Calu3 (cell line): Measurements from ENCODE around the gene OTUD4. TPM values are rescaled to one million over a fixed set of nuclear protein-coding genes. Genes with fewer than 3 reads are reported as not detected.

Experiments
- BruUV-seq: library from RNA; stranded (reverse); fragments of 400-500 nt; replicated peaks from 2 replicates; lab custom pipeline; 2021; lab: Mats Ljungman, UMichigan
- CTCF ChIA-PET: fragments of 300-600 bp; sonication (Branson Sonifier 250); formaldehyde crosslinking; loops from one replicate; lab custom pipeline; 2022; ENCODE audit warnings: antibody characterized with exemption; lab: Charles Lee
- DNase-seq: peaks from one replicate; pipeline ENCODE4 v3.0.0; 2022
- H3K27ac Mint-ChIP-seq: one replicate; pipeline ENCODE4 v1.8.0; 2022; ENCODE audit warnings: mixed read lengths; ENCODE audit not compliant: unreplicated experiment
- H3K27me3 Mint-ChIP-seq: one replicate; pipeline ENCODE4 v1.8.0; 2022; ENCODE audit warnings: mixed read lengths; ENCODE audit not compliant: unreplicated experiment
- H3K36me3 Mint-ChIP-seq: one replicate; pipeline ENCODE4 v1.8.0; 2022; ENCODE audit warnings: mild to moderate bottlenecking, moderate library complexity, mixed read lengths; ENCODE audit not compliant: insufficient read depth, unreplicated experiment
- H3K4me1 Mint-ChIP-seq: one replicate; pipeline ENCODE4 v1.8.0; 2022; ENCODE audit warnings: mild to moderate bottlenecking, low read depth, mixed read lengths; ENCODE audit not compliant: unreplicated experiment
- H3K4me3 Mint-ChIP-seq: one replicate; pipeline ENCODE4 v1.8.0; 2022; ENCODE audit warnings: mild to moderate bottlenecking, low read depth, moderate library complexity, mixed read lengths; ENCODE audit not compliant: unreplicated experiment
- H3K9me3 Mint-ChIP-seq: one replicate; pipeline ENCODE4 v1.8.0; 2022; ENCODE audit warnings: low read depth, mixed read lengths; ENCODE audit not compliant: unreplicated experiment
- intact Hi-C: fragments of 100-400 bp; cut with micrococcal nuclease; formaldehyde crosslinking; loops from one replicate; pipeline ENCODE4 v1.10.0; 2022; ENCODE audit not compliant: unreplicated experiment
- total RNA-seq: library from RNA; stranded (reverse); gene quantifications from 2 replicates; pipeline ENCODE4 v1.2.3, GENCODE V29; 2022
- TF ChIP-seq, protein P1 (sequence below): fragments of 200-600 bp; IDR thresholded peaks from one replicate; pipeline ENCODE4 v1.8.0; 2022; ENCODE audit warnings: antibody characterized with exemption; ENCODE audit not compliant: unreplicated experiment

Gene OTUD4
- total RNA-seq, 1 experiment from 2014 or later = 32.7 TPM

DNA sequence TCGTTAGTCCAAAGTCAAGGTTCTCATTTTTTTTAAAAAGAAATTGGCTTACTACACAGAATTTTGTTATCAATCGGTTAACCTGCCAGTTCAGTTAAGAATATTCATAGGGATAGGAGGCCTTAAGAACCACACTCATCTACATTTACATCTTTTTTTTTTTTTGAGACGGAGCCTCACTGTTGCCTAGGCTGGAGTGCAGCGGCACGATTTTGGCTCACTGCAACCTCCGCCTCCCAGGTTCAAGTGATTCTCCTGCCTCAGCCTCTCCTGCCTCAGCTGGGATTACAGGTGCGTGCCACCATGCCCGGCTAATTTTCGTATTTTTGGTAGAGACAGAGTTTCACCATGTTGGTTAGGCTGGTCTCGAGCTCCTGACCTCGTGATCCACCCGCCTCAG, 48.5 kb downstream of the OTUD4 start:
- H3K4me1 Mint-ChIP-seq = peaks cover 8% of the 10 kb centered on the region
- CTCF ChIA-PET = no interaction called here

DNA sequence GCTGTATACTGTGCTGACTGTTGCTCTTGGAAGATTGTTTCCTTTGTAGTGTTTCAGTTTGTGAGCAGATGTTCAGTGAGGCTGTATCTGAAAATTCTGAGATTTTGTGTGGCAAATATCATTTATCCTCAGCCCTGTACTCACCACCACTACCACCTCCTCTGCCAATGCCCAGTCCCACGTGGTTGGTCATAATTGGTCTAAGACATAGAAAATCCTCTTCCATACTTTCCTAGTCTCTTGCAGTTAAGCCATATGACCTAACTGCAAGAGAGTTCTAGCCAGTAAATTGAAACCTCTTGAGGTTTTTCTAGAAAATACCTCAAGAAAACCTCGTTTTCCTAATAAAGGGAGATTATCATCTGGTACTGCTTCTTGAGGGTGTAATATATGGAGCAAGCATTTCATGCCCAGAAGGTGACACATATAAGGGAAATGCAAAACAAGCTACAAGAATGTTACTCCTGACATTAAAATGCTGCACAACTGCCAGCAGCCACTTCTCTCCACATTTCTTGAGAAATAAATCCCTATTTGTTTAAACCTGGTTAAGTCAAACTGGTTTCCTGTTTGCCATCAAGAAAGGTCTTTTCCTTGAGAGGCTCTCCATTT, 49.5 kb downstream of the OTUD4 start:
- Mint-ChIP-seq H3K4me3 (no peak overlapping the region), H3K9me3 (no peaks in the 10 kb centered on the region), H3K4me1 (peaks cover 8% of the 10 kb centered on the region), H3K27ac (no peak overlapping the region), H3K27me3 (no peaks in the 10 kb centered on the region), H3K36me3 (peaks cover 26% of the 10 kb centered on the region)
- no TSS peak for BruUV-seq
- intact Hi-C loops = no loop called here
- DNase-seq = no peak
- TF ChIP-seq, protein P1, sequence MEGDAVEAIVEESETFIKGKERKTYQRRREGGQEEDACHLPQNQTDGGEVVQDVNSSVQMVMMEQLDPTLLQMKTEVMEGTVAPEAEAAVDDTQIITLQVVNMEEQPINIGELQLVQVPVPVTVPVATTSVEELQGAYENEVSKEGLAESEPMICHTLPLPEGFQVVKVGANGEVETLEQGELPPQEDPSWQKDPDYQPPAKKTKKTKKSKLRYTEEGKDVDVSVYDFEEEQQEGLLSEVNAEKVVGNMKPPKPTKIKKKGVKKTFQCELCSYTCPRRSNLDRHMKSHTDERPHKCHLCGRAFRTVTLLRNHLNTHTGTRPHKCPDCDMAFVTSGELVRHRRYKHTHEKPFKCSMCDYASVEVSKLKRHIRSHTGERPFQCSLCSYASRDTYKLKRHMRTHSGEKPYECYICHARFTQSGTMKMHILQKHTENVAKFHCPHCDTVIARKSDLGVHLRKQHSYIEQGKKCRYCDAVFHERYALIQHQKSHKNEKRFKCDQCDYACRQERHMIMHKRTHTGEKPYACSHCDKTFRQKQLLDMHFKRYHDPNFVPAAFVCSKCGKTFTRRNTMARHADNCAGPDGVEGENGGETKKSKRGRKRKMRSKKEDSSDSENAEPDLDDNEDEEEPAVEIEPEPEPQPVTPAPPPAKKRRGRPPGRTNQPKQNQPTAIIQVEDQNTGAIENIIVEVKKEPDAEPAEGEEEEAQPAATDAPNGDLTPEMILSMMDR = no peak
- CTCF ChIA-PET = no interaction called here

More for the DNA sequence above, 48.5 kb downstream of the OTUD4 start:
- Mint-ChIP-seq H3K27me3 (no peaks in the 10 kb centered on the region), H3K9me3 (no peaks in the 10 kb centered on the region), H3K36me3 (peaks cover 17% of the 10 kb centered on the region), H3K4me3 (no peak overlapping the region), H3K27ac (no peak overlapping the region)
- TF ChIP-seq, protein P1 = no peak
- BruUV-seq = no TSS peak
- intact Hi-C loops = loop anchor here (2.0 kb wide), 1 partner anchor 13 kb away; no protein-coding TSS in a partner anchor
- DNase-seq = no peak

DNA sequence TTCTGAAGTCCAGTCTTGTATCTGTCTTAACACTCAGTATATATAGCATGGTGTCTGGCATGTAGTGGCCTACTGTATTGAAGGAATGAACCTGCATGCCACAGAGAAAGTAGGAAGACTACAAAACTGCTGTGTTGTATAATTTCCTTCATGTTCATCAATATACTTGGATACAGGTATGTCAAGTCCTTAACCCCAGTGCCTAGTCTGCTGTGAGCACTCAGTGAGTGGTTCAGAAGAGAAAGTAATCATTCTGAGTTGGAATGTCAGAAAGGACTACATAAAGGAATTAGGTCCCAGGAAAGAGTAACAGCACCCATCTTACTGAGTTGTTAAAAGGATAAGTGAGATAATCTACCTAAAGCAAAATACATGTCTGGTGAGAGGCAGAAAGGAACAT, 50.3 kb downstream of the OTUD4 start:
- Mint-ChIP-seq H3K9me3 (no peaks in the 10 kb centered on the region), H3K27me3 (no peaks in the 10 kb centered on the region), H3K4me3 (no peak overlapping the region), H3K27ac (no peak overlapping the region), H3K4me1 (peaks cover 8% of the 10 kb centered on the region), H3K36me3 (peaks cover 27% of the 10 kb centered on the region)
- intact Hi-C loops = no loop called here
- DNase-seq = no peak
- CTCF ChIA-PET = no interaction called here
- TF ChIP-seq, protein P1 = no peak
- no TSS peak for BruUV-seq

DNA sequence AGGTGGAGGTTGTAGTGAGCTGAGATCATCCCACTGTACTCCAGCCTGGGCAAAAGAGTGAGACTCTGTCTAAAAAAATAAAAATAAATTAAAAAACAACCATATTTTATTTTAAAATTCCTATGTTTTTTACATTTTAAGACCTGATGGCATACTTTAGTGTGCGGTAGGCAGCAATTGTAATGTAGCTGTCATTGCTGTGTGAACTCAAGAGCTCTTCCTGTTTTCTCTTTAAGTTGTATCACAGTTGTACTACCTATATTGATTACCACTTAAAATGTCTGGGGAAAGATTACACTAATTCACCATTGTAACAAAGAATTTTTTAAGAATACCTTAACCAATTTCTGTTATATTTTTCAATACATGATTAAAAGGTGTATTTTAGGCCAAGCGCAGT, 55.0 kb downstream of the OTUD4 start:
- H3K36me3 Mint-ChIP-seq = peaks cover 16% of the 10 kb centered on the region
- intact Hi-C loops = no loop called here

More for the DNA sequence above, 55.0 kb downstream of the OTUD4 start:
- CTCF ChIA-PET = no interaction called here
- TF ChIP-seq, protein P1 = no peak
- no peaks in the 10 kb centered on the region for H3K9me3 Mint-ChIP-seq
- BruUV-seq = no TSS peak
- no peak overlapping the region for H3K4me3 Mint-ChIP-seq
- H3K4me1 Mint-ChIP-seq = no peaks in the 10 kb centered on the region
- no peaks in the 10 kb centered on the region for H3K27me3 Mint-ChIP-seq
- no peak overlapping the region for H3K27ac Mint-ChIP-seq
- DNase-seq = no peak
